ENCODE measurements around the gene CNIH2. TPM values are rescaled to one million over a fixed set of nuclear protein-coding genes. Genes with fewer than 3 reads are reported as not detected.

CNIH2 gene
- total RNA-seq, 1 experiment from 2014 or later, result 1.4 TPM

- BruUV-seq (replicated peaks), result no TSS peak
- no peaks in the 10 kb centered on the region for H3K4me1 Mint-ChIP-seq (ENCODE audit: insufficient read depth, unreplicated experiment)
- no peak overlapping the region for H3K4me3 Mint-ChIP-seq (ENCODE audit: unreplicated experiment)
- H3K27ac Mint-ChIP-seq (ENCODE audit: low read depth, unreplicated experiment), result no peak overlapping the region
- POLR2A ChIA-PET, result no interaction called here
- H3K9me3 Mint-ChIP-seq (ENCODE audit: unreplicated experiment), result no peaks in the 10 kb centered on the region
- intact Hi-C loops (cut with micrococcal nuclease), result no loop called here
- H3K27me3 Mint-ChIP-seq (ENCODE audit: insufficient read depth, unreplicated experiment), result no peaks in the 10 kb centered on the region
- H3K36me3 Mint-ChIP-seq (ENCODE audit: insufficient read depth, unreplicated experiment), result peaks cover 51% of the 10 kb centered on the region
- no peak for DNase-seq (ENCODE audit: unreplicated experiment)
- CTCF ChIA-PET, result interaction anchor here (0.6 to 4.6 kb wide), 3 partner anchors 12 to 97 kb away, joined by 3 to 22 read pairs (median 4); no protein-coding TSS in a partner anchor
- no peak for TF ChIP-seq CTCF (IDR thresholded peaks at IDR 0.05; ENCODE audit: unreplicated experiment)
These were observed 40.1 kb upstream of the CNIH2 start for GRCh38 chr11:66237867-66238266.

GRCh38 chr11:66238786-66239413 is 39.1 kb upstream of the CNIH2 start:
- Mint-ChIP-seq H3K36me3 (ENCODE audit: insufficient read depth, unreplicated experiment) (peaks cover 54% of the 10 kb centered on the region), H3K27ac (ENCODE audit: low read depth, unreplicated experiment) (no peak overlapping the region), H3K4me1 (ENCODE audit: insufficient read depth, unreplicated experiment) (no peaks in the 10 kb centered on the region), H3K9me3 (ENCODE audit: unreplicated experiment) (no peaks in the 10 kb centered on the region), H3K27me3 (ENCODE audit: insufficient read depth, unreplicated experiment) (no peaks in the 10 kb centered on the region), H3K4me3 (ENCODE audit: unreplicated experiment) (no peak overlapping the region)
- CTCF ChIA-PET, result interaction anchor here (0.7 to 4.6 kb wide), 4 partner anchors 12 to 190 kb away, joined by 3 to 22 read pairs (median 3); no protein-coding TSS in a partner anchor
- TF ChIP-seq CTCF (IDR thresholded peaks at IDR 0.05; ENCODE audit: unreplicated experiment), result no peak
- POLR2A ChIA-PET, result no interaction called here
- DNase-seq (ENCODE audit: unreplicated experiment), result no peak
- intact Hi-C loops (cut with micrococcal nuclease), result no loop called here
- BruUV-seq (replicated peaks), result no TSS peak

- H3K36me3 Mint-ChIP-seq (ENCODE audit: insufficient read depth, unreplicated experiment), result peaks cover 51% of the 10 kb centered on the region
- ChIA-PET POLR2A (no interaction called here), CTCF (interaction anchor here (0.8 kb wide), 1 partner anchor 17 kb away, joined by 3 read pairs; no protein-coding TSS in a partner anchor)
- no peak overlapping the region for H3K27ac Mint-ChIP-seq (ENCODE audit: low read depth, unreplicated experiment)
- no peak overlapping the region for H3K4me3 Mint-ChIP-seq (ENCODE audit: unreplicated experiment)
- H3K4me1 Mint-ChIP-seq (ENCODE audit: insufficient read depth, unreplicated experiment), result no peaks in the 10 kb centered on the region
- H3K27me3 Mint-ChIP-seq (ENCODE audit: insufficient read depth, unreplicated experiment), result no peaks in the 10 kb centered on the region
- no TSS peak for BruUV-seq (replicated peaks)
- TF ChIP-seq CTCF (IDR thresholded peaks at IDR 0.05; ENCODE audit: unreplicated experiment), result no peak
- intact Hi-C loops (cut with micrococcal nuclease), result no loop called here
- no peaks in the 10 kb centered on the region for H3K9me3 Mint-ChIP-seq (ENCODE audit: unreplicated experiment)
- DNase-seq (ENCODE audit: unreplicated experiment), result no peak
These were observed 38.5 kb upstream of the CNIH2 start for GRCh38 chr11:66239511-66239910.

GRCh38 chr11:66239998-66240780 is 37.8 kb upstream of the CNIH2 start:
- POLR2A ChIA-PET, result no interaction called here
- no TSS peak for BruUV-seq (replicated peaks)
- H3K27me3 Mint-ChIP-seq (ENCODE audit: insufficient read depth, unreplicated experiment), result no peaks in the 10 kb centered on the region
- intact Hi-C loops (cut with micrococcal nuclease), result no loop called here
- no peaks in the 10 kb centered on the region for H3K9me3 Mint-ChIP-seq (ENCODE audit: unreplicated experiment)
- peaks cover 48% of the 10 kb centered on the region for H3K36me3 Mint-ChIP-seq (ENCODE audit: insufficient read depth, unreplicated experiment)
- no peak for DNase-seq (ENCODE audit: unreplicated experiment)
- no peaks in the 10 kb centered on the region for H3K4me1 Mint-ChIP-seq (ENCODE audit: insufficient read depth, unreplicated experiment)
- no peak overlapping the region for H3K4me3 Mint-ChIP-seq (ENCODE audit: unreplicated experiment)
- CTCF ChIA-PET, result interaction anchor here (0.6 to 2.2 kb wide), 4 partner anchors 18 to 195 kb away, joined by 3 to 9 read pairs (median 3); no protein-coding TSS in a partner anchor
- no peak overlapping the region for H3K27ac Mint-ChIP-seq (ENCODE audit: low read depth, unreplicated experiment)
- TF ChIP-seq CTCF (IDR thresholded peaks at IDR 0.05; ENCODE audit: unreplicated experiment), result no peak
